Suprapubic skin (tissue), 4 donors: ENCODE data around the gene SLC8A1. TPM values are rescaled to one million over a fixed set of nuclear protein-coding genes. Genes with fewer than 3 reads are reported as not detected.

Experiments
- DNase-seq, 2 donors: peaks; one replicate each; pipeline ENCODE4 v3.0.0-alpha.2; 2019; ENCODE audit warnings: low spot score in 2 of 2
- H3K27ac ChIP-seq: fragments of 200-600 bp; sonication (generic); one replicate; pipeline ENCODE4 v1.5.1; 2019
- H3K27me3 ChIP-seq: fragments of 200-600 bp; sonication (generic); one replicate; pipeline ENCODE4 v1.5.1; 2019
- H3K36me3 ChIP-seq: fragments of 200-600 bp; sonication (generic); one replicate; pipeline ENCODE4 v1.5.1; 2019
- H3K4me1 ChIP-seq: fragments of 200-600 bp; sonication (generic); one replicate; pipeline ENCODE4 v1.5.1; 2019
- H3K4me3 ChIP-seq: fragments of 200-600 bp; sonication (generic); one replicate; pipeline ENCODE4 v1.5.1; 2019; ENCODE audit warnings: mild to moderate bottlenecking
- H3K9me3 ChIP-seq: fragments of 200-600 bp; sonication (generic); one replicate; pipeline ENCODE4 v1.5.1; 2019
- CTCF ChIP-seq, 2 donors: fragments of 200-600 bp in 1 of 2; fragments of 450-650 bp in 1 of 2; sonication (generic) in 1 of 2; IDR thresholded peaks; one replicate each; pipeline ENCODE4 v1.5.1; 2016 to 2019; ENCODE audit warnings: antibody characterized with exemption in 2 of 2, mild to moderate bottlenecking in 1 of 2, moderate library complexity in 1 of 2
- EP300 ChIP-seq: sonication (generic); formaldehyde crosslinking; IDR thresholded peaks from one replicate; pipeline ENCODE4 v1.6.1; 2017; ENCODE audit warnings: antibody characterized with exemption
- POLR2A ChIP-seq, 2 donors: fragments of 450-650 bp; IDR thresholded peaks; one replicate each; pipeline ENCODE4 v1.6.1; 2017; ENCODE audit warnings: antibody characterized with exemption in 2 of 2, mild to moderate bottlenecking in 2 of 2, moderate library complexity in 2 of 2
- POLR2AphosphoS5 ChIP-seq, 3 donors: sonication (generic); formaldehyde crosslinking; IDR thresholded peaks; one replicate each; pipeline ENCODE4 v1.6.1; 2017; ENCODE audit warnings: antibody characterized with exemption in 3 of 3
- WGBS: methylation state at CpG from one replicate; pipeline ENCODE4 v1.1.5; 2018; 5-methylcytosine and 5-hydroxymethylcytosine counted together
- total RNA-seq, 4 donors: library from RNA; depleted of rRNA; stranded (reverse); fragments of >200 nt; gene quantifications; one replicate each; pipeline ENCODE4 v1.1.0, GENCODE V29; 2016

Gene SLC8A1
- total RNA-seq, 4 donors from 2014 or later = 2.4 to 14.4 (median 9.9) TPM

GRCh38 chr2:40279482-40279881 lies 172.4 kb downstream of the SLC8A1 start:
- 80% methylated on average over 2 of the region's 2 CpGs for WGBS
- H3K9me3 ChIP-seq = no peaks in the 10 kb centered on the region
- DNase-seq = no peak
- no peak for TF ChIP-seq POLR2A (IDR thresholded peaks at IDR 0.05)
- TF ChIP-seq CTCF (IDR thresholded peaks at IDR 0.05) = no peak
- TF ChIP-seq EP300 = no peak
- no peak for TF ChIP-seq POLR2AphosphoS5 (IDR thresholded peaks at IDR 0.05)
- no peak overlapping the region for H3K27ac ChIP-seq
- H3K4me3 ChIP-seq = no peak overlapping the region
- no peaks in the 10 kb centered on the region for H3K27me3 ChIP-seq
- no peaks in the 10 kb centered on the region for H3K36me3 ChIP-seq
- H3K4me1 ChIP-seq = peaks cover 35% of the 10 kb centered on the region

- no peaks in the 10 kb centered on the region for H3K36me3 ChIP-seq
- peaks cover 35% of the 10 kb centered on the region for H3K4me1 ChIP-seq
- no peak overlapping the region for H3K4me3 ChIP-seq
- DNase-seq = no peak
- H3K27ac ChIP-seq = no peak overlapping the region
- TF ChIP-seq POLR2A (IDR thresholded peaks at IDR 0.05) (no peak), CTCF (IDR thresholded peaks at IDR 0.05) (no peak), EP300 (no peak), POLR2AphosphoS5 (IDR thresholded peaks at IDR 0.05) (no peak)
- no peaks in the 10 kb centered on the region for H3K27me3 ChIP-seq
- no peaks in the 10 kb centered on the region for H3K9me3 ChIP-seq
- 41% methylated on average over 2 of the region's 2 CpGs for WGBS
Measured at GRCh38 chr2:40279001-40279400, 172.9 kb downstream of the SLC8A1 start.

- DNase-seq = no peak
- H3K36me3 ChIP-seq = no peaks in the 10 kb centered on the region
- H3K27me3 ChIP-seq = no peaks in the 10 kb centered on the region
- TF ChIP-seq EP300 (no peak), POLR2AphosphoS5 (IDR thresholded peaks at IDR 0.05) (no peak), POLR2A (IDR thresholded peaks at IDR 0.05) (no peak), CTCF (IDR thresholded peaks at IDR 0.05) (no peak)
- WGBS = 97% methylated on average over 1 of the region's 1 CpG
- H3K27ac ChIP-seq = no peak overlapping the region
- H3K9me3 ChIP-seq = no peaks in the 10 kb centered on the region
- peaks cover 22% of the 10 kb centered on the region for H3K4me1 ChIP-seq
- no peak overlapping the region for H3K4me3 ChIP-seq
Measured at GRCh38 chr2:40276076-40276475, 175.8 kb downstream of the SLC8A1 start.

GRCh38 chr2:40274270-40274669 lies 177.6 kb downstream of the SLC8A1 start:
- H3K36me3 ChIP-seq = no peaks in the 10 kb centered on the region
- DNase-seq = no peak
- H3K27me3 ChIP-seq = no peaks in the 10 kb centered on the region
- TF ChIP-seq POLR2AphosphoS5 (IDR thresholded peaks at IDR 0.05) (no peak), EP300 (no peak), POLR2A (IDR thresholded peaks at IDR 0.05) (no peak), CTCF (IDR thresholded peaks at IDR 0.05) (no peak)
- 86% methylated on average over 4 of the region's 4 CpGs for WGBS
- no peaks in the 10 kb centered on the region for H3K9me3 ChIP-seq
- no peak overlapping the region for H3K27ac ChIP-seq
- no peak overlapping the region for H3K4me3 ChIP-seq
- peaks cover 10% of the 10 kb centered on the region for H3K4me1 ChIP-seq

GRCh38 chr2:40273734-40274182 lies 178.1 kb downstream of the SLC8A1 start:
- TF ChIP-seq POLR2AphosphoS5 (IDR thresholded peaks at IDR 0.05) (no peak), POLR2A (IDR thresholded peaks at IDR 0.05) (no peak), EP300 (no peak), CTCF (IDR thresholded peaks at IDR 0.05) (no peak)
- no peak for DNase-seq
- Histone ChIP-seq H3K9me3 (no peaks in the 10 kb centered on the region), H3K4me3 (no peak overlapping the region), H3K27ac (no peak overlapping the region), H3K4me1 (peaks cover 5% of the 10 kb centered on the region), H3K36me3 (no peaks in the 10 kb centered on the region), H3K27me3 (no peaks in the 10 kb centered on the region)
- WGBS = 65% methylated on average over 6 of the region's 6 CpGs
